IMR-90 (cell line): ENCODE measurements around the gene KAZN. TPM values are rescaled to one million over a fixed set of nuclear protein-coding genes. Genes with fewer than 3 reads are reported as not detected.

Source experiments
- ATAC-seq: fragments of 200-7000 bp; cut with Tn5 transposase; 2 replicates; pipeline ENCODE4 v1.9.1; 2020; ENCODE audit warnings: low read depth, mild to moderate bottlenecking, moderate library complexity
- BruUV-seq: library from RNA; stranded (reverse); fragments of 400-500 nt; replicated peaks from 2 replicates; lab custom pipeline; 2021; lab: Mats Ljungman, UMichigan
- CTCF ChIA-PET: fragments of 300-600 bp; formaldehyde crosslinking; extraction: SDS; loops from one replicate; lab custom pipeline; 2021; ENCODE audit warnings: antibody characterized with exemption; lab: Yijun Ruan, JAX
- POLR2A ChIA-PET: fragments of 300-600 bp; sonication (Branson Sonifier 250); formaldehyde crosslinking; loops from one replicate; lab custom pipeline; 2022; ENCODE audit warnings: antibody characterized with exemption; ENCODE audit not compliant: unreplicated experiment; lab: Charles Lee
- DNase-seq: peaks from one replicate; pipeline ENCODE4 v3.0.0; 2013
- H2AFZ ChIP-seq: replicated peaks from 2 replicates; pipeline ENCODE3; 2013; ENCODE audit warnings: low read length, mild to moderate bottlenecking; ENCODE audit not compliant: poor library complexity
- H2AK5ac ChIP-seq: 2 replicates; pipeline ENCODE4 v1.6.1; 2013; ENCODE audit warnings: low read depth, low read length, inconsistent platforms
- H2AK9ac ChIP-seq: replicated peaks from 2 replicates; pipeline ENCODE3; 2013; ENCODE audit warnings: mild to moderate bottlenecking, low read depth, low read length, moderate library complexity; ENCODE audit not compliant: poor library complexity
- H2BK120ac ChIP-seq: 2 replicates; pipeline ENCODE4 v1.6.1; 2013; ENCODE audit warnings: low read depth, low read length, inconsistent platforms
- H2BK15ac ChIP-seq: 3 replicates; pipeline ENCODE4 v1.6.1; 2013; ENCODE audit warnings: low read depth, low read length, inconsistent platforms
- H2BK20ac ChIP-seq: 2 replicates; pipeline ENCODE4 v1.6.1; 2013; ENCODE audit warnings: low read depth, mild to moderate bottlenecking, inconsistent platforms, low read length, moderate library complexity
- H2BK5ac ChIP-seq: 2 replicates; pipeline ENCODE4 v1.6.1; 2013; ENCODE audit warnings: mild to moderate bottlenecking, low read depth, low read length, inconsistent platforms; ENCODE audit not compliant: poor library complexity, severe bottlenecking
- H3K14ac ChIP-seq: replicated peaks from 2 replicates; pipeline ENCODE4 v1.6.1; 2013; ENCODE audit warnings: low read depth, low read length, inconsistent platforms
- H3K18ac ChIP-seq: 2 replicates; pipeline ENCODE4 v1.6.1; 2013; ENCODE audit warnings: low read depth, low read length, control low read depth
- H3K23ac ChIP-seq: 2 replicates; pipeline ENCODE4 v1.6.1; 2013; ENCODE audit warnings: low read depth, low read length, inconsistent platforms
- H3K27ac ChIP-seq: 2 replicates; pipeline ENCODE4 v1.5.1; 2013; ENCODE audit warnings: mild to moderate bottlenecking, control low read depth, low read length; ENCODE audit not compliant: insufficient read depth
- H3K27me3 ChIP-seq: 2 replicates; pipeline ENCODE4 v1.6.1; 2013; ENCODE audit warnings: low read length; ENCODE audit not compliant: control insufficient read depth, insufficient read depth
- H3K36me3 ChIP-seq: 2 replicates; pipeline ENCODE4 v1.6.1; 2013; ENCODE audit warnings: low read length, mixed read lengths; ENCODE audit not compliant: control insufficient read depth, insufficient read depth
- H3K4ac ChIP-seq: 2 replicates; pipeline ENCODE4 v1.6.1; 2013; ENCODE audit warnings: low read depth, low read length, inconsistent platforms
- H3K4me1 ChIP-seq: 2 replicates; pipeline ENCODE4 v1.6.1; 2013; ENCODE audit warnings: low read length, mixed read lengths; ENCODE audit not compliant: control insufficient read depth, insufficient read depth
- H3K4me2 ChIP-seq: 2 replicates; pipeline ENCODE4 v1.6.1; 2013; ENCODE audit warnings: low read depth, mild to moderate bottlenecking, control low read depth, low read length, moderate library complexity
- H3K4me3 ChIP-seq: 2 replicates; pipeline ENCODE4 v1.5.1; 2013; ENCODE audit warnings: low read depth, mild to moderate bottlenecking, control low read depth, low read length, moderate library complexity; ENCODE audit not compliant: insufficient read depth
- H3K56ac ChIP-seq: 2 replicates; pipeline ENCODE4 v1.6.1; 2013; ENCODE audit warnings: low read length, inconsistent platforms; ENCODE audit not compliant: insufficient read depth; ENCODE audit errors: extremely low read depth
- H3K79me1 ChIP-seq, 2 experiments: 2 replicates each; pipeline ENCODE4 v1.6.1; 2013; ENCODE audit warnings: low read length in 2 of 2, inconsistent platforms in 1 of 2, low read depth in 1 of 2
- H3K9ac ChIP-seq: 2 replicates; pipeline ENCODE4 v1.6.1; 2013; ENCODE audit warnings: low read depth, low read length, control low read depth
- H3K9me1 ChIP-seq: 2 replicates; pipeline ENCODE4 v1.6.1; 2013; ENCODE audit warnings: low read length, inconsistent platforms; ENCODE audit not compliant: insufficient read depth
- H3K9me3 ChIP-seq: 2 replicates; pipeline ENCODE4 v1.6.1; 2013; ENCODE audit warnings: low read length; ENCODE audit not compliant: control insufficient read depth, insufficient read depth
- H4K20me1 ChIP-seq: 2 replicates; pipeline ENCODE4 v1.6.1; 2013; ENCODE audit warnings: low read length, inconsistent platforms; ENCODE audit not compliant: insufficient read depth
- H4K5ac ChIP-seq: 2 replicates; pipeline ENCODE4 v1.6.1; 2013; ENCODE audit warnings: mild to moderate bottlenecking, low read depth, low read length, control low read depth
- H4K8ac ChIP-seq, 2 experiments: 2 replicates each; pipeline ENCODE4 v1.6.1; 2013; ENCODE audit warnings: low read depth in 2 of 2, low read length in 2 of 2, control low read depth in 1 of 2, inconsistent platforms in 1 of 2
- H4K91ac ChIP-seq: 2 replicates; pipeline ENCODE4 v1.6.1; 2013; ENCODE audit warnings: low read depth, low read length, inconsistent platforms; ENCODE audit not compliant: insufficient read depth
- BHLHE40 ChIP-seq: fragments of 150-350 bp; IDR thresholded peaks from 2 replicates; pipeline ENCODE4 v1.6.1; 2016; ENCODE audit warnings: mild to moderate bottlenecking, low read depth, low read length
- CEBPB ChIP-seq: IDR thresholded peaks from 2 replicates; pipeline ENCODE4 v1.6.1; 2012; ENCODE audit warnings: low read depth, low read length, improper control_type of control experiment
- CHD1 ChIP-seq: IDR thresholded peaks from 2 replicates; pipeline ENCODE4 v1.6.1; 2012; ENCODE audit warnings: low read depth, low read length, improper control_type of control experiment
- FOS ChIP-seq: fragments of 150-350 bp; IDR thresholded peaks from 2 replicates; pipeline ENCODE4 v1.6.1; 2016; ENCODE audit warnings: low read depth, low read length
- MXI1 ChIP-seq: IDR thresholded peaks from 2 replicates; pipeline ENCODE4 v1.6.1; 2012; ENCODE audit warnings: low read depth, mild to moderate bottlenecking, low read length, moderate library complexity, borderline replicate concordance
- NFE2L2 ChIP-seq: fragments of 150-350 bp; IDR thresholded peaks from 2 replicates; pipeline ENCODE4 v1.6.1; 2016; ENCODE audit warnings: low read depth, mild to moderate bottlenecking, low read length
- RAD21 ChIP-seq: IDR thresholded peaks from 2 replicates; pipeline ENCODE4 v1.6.1; 2012; ENCODE audit warnings: low read length, improper control_type of control experiment
- RCOR1 ChIP-seq: IDR thresholded peaks from 2 replicates; pipeline ENCODE4 v1.6.1; 2012; ENCODE audit warnings: mild to moderate bottlenecking, low read length, improper control_type of control experiment; ENCODE audit not compliant: insufficient replicate concordance
- RFX5 ChIP-seq: IDR thresholded peaks from 2 replicates; pipeline ENCODE4 v1.8.0; 2012; ENCODE audit warnings: low read depth, mild to moderate bottlenecking, low read length, moderate library complexity
- SMC3 ChIP-seq: fragments of 150-350 bp; IDR thresholded peaks from 2 replicates; pipeline ENCODE4 v1.6.1; 2016; ENCODE audit warnings: low read depth, mild to moderate bottlenecking, antibody characterized with exemption, low read length, moderate library complexity
- USF2 ChIP-seq: fragments of 150-350 bp; IDR thresholded peaks from 2 replicates; pipeline ENCODE4 v1.6.1; 2017; ENCODE audit warnings: mild to moderate bottlenecking, antibody characterized with exemption, low read length, low read depth
- WGBS, 2 experiments: methylation state at CpG; one replicate each; pipeline versions ENCODE4 v1.1.5 to v1.1.7; 2013; ENCODE audit warnings: missing lambda C conversion rate in 2 of 2; ENCODE audit not compliant: insufficient read length in 1 of 2; ENCODE audit errors: extremely low coverage in 2 of 2; 5-methylcytosine and 5-hydroxymethylcytosine counted together
- dilution Hi-C: fragments of 300-500 bp; cut with HindIII; formaldehyde crosslinking; loops from one replicate; pipeline ENCODE4 v1.14.3; 2018; ENCODE audit warnings: low sequenced_read_pairs; ENCODE audit not compliant: unreplicated experiment
- in situ Hi-C: fragments of 300-500 bp; cut with MboI; formaldehyde crosslinking; loops from 3 replicates; pipeline ENCODE4 v1.14.3; 2019; ENCODE audit warnings: low sequenced_read_pairs, inconsistent platforms, mixed read lengths
- intact Hi-C: fragments of 100-400 bp; cut with micrococcal nuclease; formaldehyde crosslinking; loops from 2 replicates; pipeline ENCODE4 v1.10.0; 2022
- polyA plus RNA-seq, 3 experiments: library from polyadenylated mRNA; depleted of rRNA; stranded (reverse); fragments of >200 nt; gene quantifications; 2 replicates each; pipeline ENCODE4 v1.2.3, GENCODE V29; 2012; ENCODE audit warnings: low replicate concordance in 1 of 3
- total RNA-seq: library from RNA; depleted of rRNA; stranded (reverse); fragments of >200 nt; gene quantifications from 2 replicates; pipeline ENCODE4 v1.2.3, GENCODE V29; 2012
- TF ChIP-seq, protein P1 (sequence below): fragments of 150-350 bp; IDR thresholded peaks from 2 replicates; pipeline ENCODE4 v1.6.1; 2016; ENCODE audit warnings: low read depth, mild to moderate bottlenecking, low read length, moderate library complexity, borderline replicate concordance

KAZN gene
- total and polyA plus RNA-seq, 2 of the 4 experiments (the other 2 are of a cell fraction): 5.2 to 10.5 TPM

DNA sequence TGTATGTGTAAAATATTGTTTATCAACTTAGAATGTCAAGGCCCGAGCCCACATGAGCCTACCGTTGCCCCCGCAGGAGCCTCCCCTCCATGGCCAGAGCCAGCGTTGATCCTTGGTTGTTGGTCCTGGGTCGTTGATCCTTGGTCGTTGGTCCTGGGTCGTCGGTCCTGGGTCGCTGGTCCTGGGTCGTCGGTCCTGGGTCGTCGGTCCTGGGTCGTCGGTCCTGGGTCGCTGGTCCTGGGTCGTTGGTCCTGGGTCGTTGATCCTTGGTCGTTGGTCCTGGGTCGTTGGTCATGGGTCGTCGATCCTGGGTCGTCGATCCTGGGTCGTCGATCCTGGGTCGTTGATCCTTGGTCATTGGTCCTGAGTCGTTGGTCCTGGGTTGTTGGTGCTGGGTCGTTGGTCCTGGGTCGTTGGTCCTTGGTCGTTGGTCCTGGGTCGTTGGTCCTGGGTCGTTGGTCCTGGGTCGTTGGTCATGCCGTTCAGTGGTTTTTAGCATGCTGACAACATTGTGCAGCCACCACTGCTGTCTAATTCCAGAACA lies 450.0 kb downstream of the KAZN start:
- H2AK9ac ChIP-seq: no peak overlapping the region
- no peak overlapping the region for H3K4ac ChIP-seq
- in situ Hi-C loops: loop anchor here (5.0 to 10.0 kb wide), 2 partner anchors 271 to 1084 kb away; no protein-coding TSS in a partner anchor
- H3K27ac ChIP-seq: no peak overlapping the region
- H2AFZ ChIP-seq: no peak overlapping the region
- intact Hi-C loops: loop anchor here (5.0 to 10.0 kb wide), 4 partner anchors 316 to 936 kb away; no protein-coding TSS in a partner anchor
- no TSS peak for BruUV-seq
- no peak overlapping the region for H3K4me3 ChIP-seq
- no peak overlapping the region for H2AK5ac ChIP-seq
- H2BK120ac ChIP-seq: no peak overlapping the region
- H3K23ac ChIP-seq: no peak overlapping the region
- no peak for DNase-seq
- H3K9me1 ChIP-seq: no peaks in the 10 kb centered on the region
- dilution Hi-C loops: no loop called here
- H4K5ac ChIP-seq: no peak overlapping the region
- H2BK5ac ChIP-seq: no peak overlapping the region
- POLR2A ChIA-PET: no interaction called here
- CTCF ChIA-PET: no interaction called here
- WGBS, 2 experiments: 89% methylated on average over 6 of the region's 35 CpGs; no CpG with 5 or more reads in 1 of the 2 experiments
- ATAC-seq: no peak
- TF ChIP-seq RCOR1 (no peak), CHD1 (no peak), MXI1 (no peak), FOS (no peak), RAD21 (no peak), BHLHE40 (no peak), CEBPB (no peak), RFX5 (no peak), USF2 (no peak), NFE2L2 (no peak), SMC3 (no peak)
- TF ChIP-seq, protein P1, sequence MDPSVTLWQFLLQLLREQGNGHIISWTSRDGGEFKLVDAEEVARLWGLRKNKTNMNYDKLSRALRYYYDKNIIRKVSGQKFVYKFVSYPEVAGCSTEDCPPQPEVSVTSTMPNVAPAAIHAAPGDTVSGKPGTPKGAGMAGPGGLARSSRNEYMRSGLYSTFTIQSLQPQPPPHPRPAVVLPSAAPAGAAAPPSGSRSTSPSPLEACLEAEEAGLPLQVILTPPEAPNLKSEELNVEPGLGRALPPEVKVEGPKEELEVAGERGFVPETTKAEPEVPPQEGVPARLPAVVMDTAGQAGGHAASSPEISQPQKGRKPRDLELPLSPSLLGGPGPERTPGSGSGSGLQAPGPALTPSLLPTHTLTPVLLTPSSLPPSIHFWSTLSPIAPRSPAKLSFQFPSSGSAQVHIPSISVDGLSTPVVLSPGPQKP: no peak
- no peak overlapping the region for H3K14ac ChIP-seq
- no peaks in the 10 kb centered on the region for H3K9me3 ChIP-seq
- H4K91ac ChIP-seq: no peak overlapping the region
- no peak overlapping the region for H2BK15ac ChIP-seq
- no peak overlapping the region for H3K9ac ChIP-seq
- no peak overlapping the region for H3K18ac ChIP-seq
- peaks cover 3 to 5% of the 10 kb centered on the region in 2 experiments; a peak in 3 of 4 replicates for H3K79me1 ChIP-seq
- no peak overlapping the region for H2BK20ac ChIP-seq
- H3K56ac ChIP-seq: no peak overlapping the region
- H3K27me3 ChIP-seq: no peaks in the 10 kb centered on the region
- H3K4me1 ChIP-seq: peaks cover 2% of the 10 kb centered on the region; the same call in 1 of the 2 replicates
- peaks cover 5% of the 10 kb centered on the region; the same call in 1 of the 2 replicates for H4K20me1 ChIP-seq
- peaks cover 14% of the 10 kb centered on the region; the same call in 1 of the 2 replicates for H3K36me3 ChIP-seq
- no peak overlapping the region for H3K4me2 ChIP-seq
- H4K8ac ChIP-seq: no peak overlapping the region
